GM12865 (cell line): ENCODE results near the gene TMEM179.

ENCODE experiments used
- DNase-seq: peaks from one replicate; pipeline ENCODE4 v3.0.0; 2010; ENCODE audit warnings: low read depth
- H3K4me3 ChIP-seq: 2 replicates; pipeline ENCODE4 v1.5.1; 2011; ENCODE audit warnings: mild to moderate bottlenecking, low read depth, low read length, control low read depth
- TF ChIP-seq, protein P1 (sequence below): IDR thresholded peaks from 2 replicates; pipeline ENCODE4 v1.5.1; 2011; ENCODE audit warnings: low read length, control low read depth, low read depth, inconsistent platforms; ENCODE audit not compliant: insufficient read depth; ENCODE audit errors: missing control alignments

The TMEM179 gene

GRCh38 chr14:104547998-104548700 lies 56.4 kb downstream of the TMEM179 start:
- no peak for DNase-seq
- TF ChIP-seq, protein P1, sequence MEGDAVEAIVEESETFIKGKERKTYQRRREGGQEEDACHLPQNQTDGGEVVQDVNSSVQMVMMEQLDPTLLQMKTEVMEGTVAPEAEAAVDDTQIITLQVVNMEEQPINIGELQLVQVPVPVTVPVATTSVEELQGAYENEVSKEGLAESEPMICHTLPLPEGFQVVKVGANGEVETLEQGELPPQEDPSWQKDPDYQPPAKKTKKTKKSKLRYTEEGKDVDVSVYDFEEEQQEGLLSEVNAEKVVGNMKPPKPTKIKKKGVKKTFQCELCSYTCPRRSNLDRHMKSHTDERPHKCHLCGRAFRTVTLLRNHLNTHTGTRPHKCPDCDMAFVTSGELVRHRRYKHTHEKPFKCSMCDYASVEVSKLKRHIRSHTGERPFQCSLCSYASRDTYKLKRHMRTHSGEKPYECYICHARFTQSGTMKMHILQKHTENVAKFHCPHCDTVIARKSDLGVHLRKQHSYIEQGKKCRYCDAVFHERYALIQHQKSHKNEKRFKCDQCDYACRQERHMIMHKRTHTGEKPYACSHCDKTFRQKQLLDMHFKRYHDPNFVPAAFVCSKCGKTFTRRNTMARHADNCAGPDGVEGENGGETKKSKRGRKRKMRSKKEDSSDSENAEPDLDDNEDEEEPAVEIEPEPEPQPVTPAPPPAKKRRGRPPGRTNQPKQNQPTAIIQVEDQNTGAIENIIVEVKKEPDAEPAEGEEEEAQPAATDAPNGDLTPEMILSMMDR, result no peak
- no peak overlapping the region for H3K4me3 ChIP-seq

DNA sequence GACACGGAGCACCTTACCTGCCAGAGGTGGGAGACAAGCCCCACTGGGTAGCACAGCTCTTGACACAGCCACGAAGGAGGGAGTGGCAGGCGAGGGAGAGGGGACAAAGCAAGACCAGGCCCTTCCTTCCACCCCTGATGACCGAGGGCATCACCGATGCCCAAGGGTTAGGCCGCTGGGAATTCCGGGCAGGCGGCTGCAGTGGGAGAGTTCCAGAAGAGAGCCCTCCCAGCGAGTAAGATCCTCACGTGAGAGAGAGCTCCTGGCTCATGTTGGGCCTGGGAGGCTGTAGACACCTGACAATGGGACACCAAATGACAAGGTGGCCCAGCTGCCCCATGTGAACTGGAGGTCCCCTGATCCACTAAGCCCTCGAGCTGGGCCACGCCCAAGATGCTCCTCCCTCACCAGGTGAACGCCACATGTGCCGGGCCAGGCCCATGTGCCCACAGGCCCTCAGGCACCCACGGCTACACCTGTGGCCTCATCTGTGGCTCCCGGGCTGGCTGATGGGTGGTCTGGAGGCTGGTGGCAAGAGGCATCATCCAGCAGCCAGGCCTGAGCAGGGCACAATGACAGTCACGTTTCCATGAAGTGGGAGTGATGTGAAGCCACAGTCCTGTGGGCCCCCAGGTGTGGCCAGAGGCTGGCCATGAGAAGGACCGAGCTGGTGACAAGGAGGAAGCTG lies 57.1 kb downstream of the TMEM179 start:
- TF ChIP-seq, protein P1, result no peak

DNA sequence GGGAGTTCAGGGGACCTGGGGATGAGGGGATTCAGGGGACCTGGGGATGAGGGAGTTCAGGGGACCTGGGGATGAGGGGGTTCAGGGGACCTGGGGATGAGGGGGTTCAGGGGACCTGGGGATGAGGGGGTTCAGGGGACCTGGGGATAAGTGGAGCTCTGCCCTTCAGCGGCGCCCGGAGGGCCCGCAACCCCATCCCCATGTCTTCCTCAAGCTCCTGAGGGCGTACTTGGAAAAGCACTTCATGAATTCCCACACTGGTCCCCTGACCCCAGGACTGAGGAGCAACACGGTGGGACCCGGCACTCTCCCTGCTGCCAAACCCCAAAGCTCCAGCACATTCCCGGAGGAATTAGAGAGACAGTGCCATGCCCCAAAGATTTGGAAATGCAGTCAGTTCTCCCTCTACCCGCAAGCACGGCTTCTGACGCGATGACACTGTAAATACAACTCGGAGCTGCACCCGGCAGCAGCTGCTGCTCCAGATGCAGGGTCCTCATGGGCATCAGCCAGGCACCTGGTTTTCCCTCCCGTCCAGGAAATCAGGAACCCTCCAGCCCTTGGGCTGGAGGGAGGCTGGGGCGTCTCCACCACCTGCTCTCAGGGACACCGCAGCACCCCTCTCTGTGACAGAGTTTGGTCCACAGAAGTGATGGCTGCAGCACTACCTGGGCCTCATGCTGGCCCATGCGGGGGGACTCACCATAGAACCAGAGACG lies 57.8 kb downstream of the TMEM179 start:
- no peak for DNase-seq
- no peak overlapping the region for H3K4me3 ChIP-seq
- TF ChIP-seq, protein P1, result no peak

More for the DNA sequence above, 57.1 kb downstream of the TMEM179 start:
- H3K4me3 ChIP-seq, result no peak overlapping the region
- DNase-seq, result no peak

GRCh38 chr14:104545942-104546501 lies 58.5 kb downstream of the TMEM179 start:
- no peak for DNase-seq
- no peak overlapping the region for H3K4me3 ChIP-seq
- TF ChIP-seq, protein P1, result no peak

DNA sequence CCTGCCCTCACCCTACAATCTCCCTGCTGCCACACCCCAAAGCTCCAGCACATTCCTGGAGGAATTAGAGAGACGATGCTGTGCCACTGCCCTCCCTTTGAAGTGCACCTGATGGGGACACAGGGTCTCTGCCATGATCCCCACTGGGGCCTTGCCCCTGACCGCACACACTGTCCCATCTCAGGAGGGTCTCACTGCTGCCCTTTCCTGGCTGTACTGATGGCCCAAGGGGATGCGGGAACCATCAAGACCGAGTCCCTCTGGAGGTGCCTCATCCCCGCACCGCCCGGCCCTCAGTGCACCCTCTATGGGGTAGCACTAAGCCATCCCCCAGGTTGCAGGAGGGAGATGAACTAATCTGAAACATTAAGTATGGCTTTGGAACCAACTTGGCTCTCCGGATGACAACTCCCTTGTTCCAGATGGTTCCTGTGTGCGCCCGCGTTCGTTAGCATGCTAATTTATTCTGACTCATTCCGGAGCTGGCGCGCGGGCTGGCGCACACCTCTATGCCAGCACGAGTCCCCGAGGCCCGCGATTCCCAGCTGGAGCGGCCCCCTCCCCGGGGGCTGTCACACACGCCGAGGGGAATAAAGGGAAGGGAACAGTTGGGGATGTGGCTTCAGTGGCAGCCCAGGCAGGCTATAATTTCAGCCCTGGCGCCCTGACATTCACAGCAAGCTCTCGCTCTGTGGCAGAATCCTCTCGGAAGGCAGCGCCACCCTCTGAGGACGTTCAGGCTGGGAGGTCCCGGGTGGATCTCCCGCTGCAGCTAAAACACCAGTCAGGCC lies 59.2 kb downstream of the TMEM179 start:
- H3K4me3 ChIP-seq, result no peak overlapping the region
- TF ChIP-seq, protein P1, result no peak
- DNase-seq, result no peak

- TF ChIP-seq, protein P1, result no peak
- no peak for DNase-seq
- H3K4me3 ChIP-seq, result no peak overlapping the region
Observed at GRCh38 chr14:104544362-104544961, 60.1 kb downstream of the TMEM179 start.
